T-cell (primary cell): ENCODE measurements around the gene CXCR5. TPM values are rescaled to one million over a fixed set of nuclear protein-coding genes. Genes with fewer than 3 reads are reported as not detected.
A peak's percentile ranks its signal among the peaks of the same experiment; 100 is the strongest.

Source experiments
- ATAC-seq, 4 experiments: fragments of 200-7000 bp in 3 of 4; fragments of 150-1000 bp in 1 of 4; cut with Tn5 transposase; replicated peaks in 1 of 4; 1 replicate in 3 of 4; 2 replicates in 1 of 4; pipeline ENCODE4 v1.10.0; 2021; ENCODE audit warnings: moderate library complexity in 3 of 4, mild to moderate bottlenecking in 2 of 4, moderate number of reproducible peaks in 1 of 4
- CTCF ChIA-PET, 2 donors: fragments of 300-600 bp; sonication (Branson Sonifier 250); formaldehyde crosslinking; loops; one replicate each; lab custom pipeline; 2022; ENCODE audit warnings: antibody characterized with exemption in 2 of 2; lab: Charles Lee
- POLR2A ChIA-PET, 2 donors: fragments of 300-600 bp; sonication (Branson Sonifier 250); formaldehyde crosslinking; loops; one replicate each; lab custom pipeline; 2022; ENCODE audit warnings: antibody characterized with exemption in 2 of 2; lab: Charles Lee
- DNase-seq, 35 experiments: peaks; one replicate each; pipeline versions ENCODE4 v3.0.0 to v3.0.0-alpha.2; 2013 to 2023
- H3K27ac ChIP-seq: one replicate; pipeline ENCODE4 v1.5.1; 2013; ENCODE audit warnings: low read length
- H3K27me3 ChIP-seq, 2 experiments: replicated peaks in 1 of 2; 1 replicate in 1 of 2; 2 replicates in 1 of 2; pipeline versions ENCODE4 v1.6.1 to v1.7.0; 2013; ENCODE audit warnings: low read length in 1 of 2, mixed read lengths in 1 of 2; ENCODE audit not compliant: control insufficient read depth in 2 of 2, insufficient read depth in 2 of 2; ENCODE audit errors: extremely low read depth in 1 of 2
- H3K36me3 ChIP-seq, 2 donors: 1 replicate in 1 of 2; 2 replicates in 1 of 2; pipeline versions ENCODE4 v1.6.1 to v1.7.0; 2013; ENCODE audit warnings: low read length in 1 of 2; ENCODE audit not compliant: control insufficient read depth in 2 of 2, insufficient read depth in 1 of 2; ENCODE audit errors: extremely low read depth in 1 of 2
- H3K4me1 ChIP-seq, 2 experiments: 1 replicate in 1 of 2; 2 replicates in 1 of 2; pipeline versions ENCODE4 v1.6.1 to v1.7.0; 2013; ENCODE audit warnings: low read length in 2 of 2, mixed read lengths in 1 of 2; ENCODE audit not compliant: insufficient read depth in 2 of 2, control insufficient read depth in 1 of 2; ENCODE audit errors: extremely low read depth in 1 of 2
- H3K4me3 ChIP-seq, 2 donors: 1 replicate in 1 of 2; 2 replicates in 1 of 2; pipeline versions ENCODE4 v1.5.1 to v1.7.0; 2013; ENCODE audit warnings: mild to moderate bottlenecking in 2 of 2, low read length in 1 of 2, moderate library complexity in 1 of 2; ENCODE audit not compliant: control insufficient read depth in 1 of 2; ENCODE audit errors: extremely low read depth in 1 of 2
- H3K9me3 ChIP-seq: 2 replicates; pipeline ENCODE4 v1.7.0; 2013
- H3K27ac Mint-ChIP-seq, 2 donors: one replicate each; pipeline ENCODE4 v1.8.0; 2020 to 2021; ENCODE audit warnings: mild to moderate bottlenecking in 2 of 2, mixed read lengths in 2 of 2
- H3K27me3 Mint-ChIP-seq, 2 donors: one replicate each; pipeline ENCODE4 v1.8.0; 2021 to 2022; ENCODE audit warnings: mixed read lengths in 2 of 2
- H3K36me3 Mint-ChIP-seq: one replicate; pipeline ENCODE4 v1.8.0; 2021; ENCODE audit warnings: mixed read lengths
- H3K4me1 Mint-ChIP-seq, 3 donors: one replicate each; pipeline ENCODE4 v1.8.0; 2020 to 2022; ENCODE audit warnings: mixed read lengths in 3 of 3, mild to moderate bottlenecking in 1 of 3
- H3K4me3 Mint-ChIP-seq, 3 donors: one replicate each; pipeline ENCODE4 v1.8.0; 2020 to 2022; ENCODE audit warnings: mild to moderate bottlenecking in 3 of 3, mixed read lengths in 3 of 3, moderate library complexity in 3 of 3
- H3K9me3 Mint-ChIP-seq, 3 donors: one replicate each; pipeline ENCODE4 v1.8.0; 2020 to 2022; ENCODE audit warnings: mixed read lengths in 3 of 3
- WGBS: methylation state at CpG from one replicate; pipeline ENCODE4 v1.1.5; 2013; ENCODE audit warnings: missing lambda C conversion rate; ENCODE audit not compliant: insufficient coverage; 5-methylcytosine and 5-hydroxymethylcytosine counted together
- total RNA-seq, 35 experiments: library from RNA in 6 of 35; stranded (reverse) in 6 of 35; fragments of 120-200 nt in 1 of 35; gene quantifications; one replicate each; pipeline versions ENCODE4 v1.2.1 to v1.2.4 and lab custom pipeline; 2013 to 2026

CXCR5 gene
- total RNA-seq, 5 donors from 2014 or later (not counting 1 experiment from before 2014, with no cell fraction given), result 4.7 to 10.6 (median 6.3) TPM

- Histone ChIP-seq H3K4me1 (peaks cover 12 to 67% of the 10 kb centered on the region in 2 experiments), H3K9me3 (no peaks in the 10 kb centered on the region), H3K4me3 (no peak overlapping the region), H3K27ac (no peak overlapping the region), H3K36me3 (peaks cover 16 to 83% of the 10 kb centered on the region in 2 donors), H3K27me3 (no peaks in the 10 kb centered on the region)
- ChIA-PET POLR2A (no interaction called here), CTCF (no interaction called here)
- ATAC-seq, result no peak
- H3K9me3 Mint-ChIP-seq, result no peaks in the 10 kb centered on the region
- H3K27ac Mint-ChIP-seq, result peak overlapping the region; percentile 55 to 65
- 95% methylated on average over 26 of the region's 29 CpGs for WGBS
- peaks cover 24% of the 10 kb centered on the region for H3K36me3 Mint-ChIP-seq
- peaks cover 39 to 45% (median 40%) of the 10 kb centered on the region in 3 donors for H3K4me1 Mint-ChIP-seq
- DNase-seq, result no peak
- no peaks in the 10 kb centered on the region for H3K27me3 Mint-ChIP-seq
- no peak overlapping the region for H3K4me3 Mint-ChIP-seq
These were observed 17.1 kb downstream of the CXCR5 start for GRCh38 chr11:118900535-118901384.

GRCh38 chr11:118901494-118902335, 18.0 kb downstream of the CXCR5 start:
- POLR2A ChIA-PET, result interaction anchor here in 1 of 2 donors (0.6 kb wide), 1 partner anchor 32 kb away, joined by 4 read pairs; no protein-coding TSS in a partner anchor
- 97% methylated on average over 20 of the region's 31 CpGs for WGBS
- Mint-ChIP-seq H3K9me3 (no peaks in the 10 kb centered on the region), H3K36me3 (peaks cover 33% of the 10 kb centered on the region), H3K4me3 (no peak overlapping the region), H3K27me3 (no peaks in the 10 kb centered on the region), H3K27ac (peak overlapping the region in 1 of 2 donors; percentile 67), H3K4me1 (peaks cover 34 to 38% (median 36%) of the 10 kb centered on the region in 3 donors)
- Histone ChIP-seq H3K9me3 (no peaks in the 10 kb centered on the region), H3K27ac (no peak overlapping the region), H3K4me1 (peaks cover 8 to 59% of the 10 kb centered on the region in 2 experiments), H3K4me3 (no peak overlapping the region), H3K27me3 (no peaks in the 10 kb centered on the region), H3K36me3 (peaks cover 16 to 93% of the 10 kb centered on the region in 2 donors)
- DNase-seq (peak in 1 of 35 experiments; percentile 27), ATAC-seq (peak in 3 of 4 experiments; percentile 5 to 21 (median 6))
- CTCF ChIA-PET, result no interaction called here

DNA sequence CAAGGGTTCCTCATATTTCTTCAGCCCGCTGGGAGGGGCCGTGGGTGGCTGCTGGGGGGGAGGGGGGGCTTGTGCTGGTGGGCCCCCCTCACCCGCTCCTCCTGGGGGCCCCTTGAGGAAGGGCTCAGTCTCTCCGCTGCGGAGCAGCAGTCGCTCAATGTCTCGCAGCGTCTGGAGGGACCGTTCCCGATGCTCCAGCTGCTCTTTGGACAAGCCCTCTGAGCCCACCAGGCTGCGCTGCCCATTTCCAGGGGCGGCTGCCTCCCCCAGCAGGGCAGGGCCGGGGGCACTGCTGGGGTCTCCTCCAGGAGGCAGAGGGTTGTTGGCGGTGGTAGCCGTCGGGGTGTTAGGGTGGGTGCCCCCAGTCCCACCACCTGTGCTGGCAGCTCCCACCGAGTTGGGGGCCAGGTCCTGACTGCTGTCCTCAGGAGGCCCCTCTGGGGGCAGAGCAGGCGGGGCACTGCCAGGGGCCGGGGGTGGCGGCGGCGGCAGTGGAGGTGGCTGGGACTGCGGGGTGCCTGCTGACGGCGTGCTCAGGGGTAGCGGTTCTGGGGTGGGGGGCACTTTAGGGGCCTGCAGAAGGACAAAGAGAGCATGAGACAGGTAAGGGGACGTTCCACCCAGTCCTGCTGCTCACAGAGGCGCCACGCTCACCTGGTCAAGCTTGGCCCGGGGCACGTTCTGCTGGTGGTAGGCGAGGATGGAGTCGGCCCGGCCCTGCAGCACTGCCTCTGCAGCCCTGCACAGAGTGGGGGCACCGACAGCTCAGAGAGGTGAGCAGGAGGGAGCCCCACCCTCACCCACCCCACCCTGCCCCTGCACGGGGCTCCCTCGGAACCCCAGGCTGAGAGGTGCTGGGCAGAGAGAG, 18.9 kb downstream of the CXCR5 start:
- Histone ChIP-seq H3K27me3 (no peaks in the 10 kb centered on the region), H3K27ac (no peak overlapping the region), H3K4me1 (peaks cover 2 to 59% of the 10 kb centered on the region in 2 experiments), H3K36me3 (peaks cover 16 to 94% of the 10 kb centered on the region in 2 donors), H3K4me3 (no peak overlapping the region), H3K9me3 (no peaks in the 10 kb centered on the region)
- Mint-ChIP-seq H3K27ac (no peak overlapping the region), H3K9me3 (no peaks in the 10 kb centered on the region), H3K4me3 (no peak overlapping the region), H3K36me3 (peaks cover 39% of the 10 kb centered on the region), H3K27me3 (no peaks in the 10 kb centered on the region), H3K4me1 (peaks cover 34 to 38% (median 36%) of the 10 kb centered on the region in 3 donors)
- POLR2A ChIA-PET, result interaction anchor here in 1 of 2 donors (0.6 kb wide), 1 partner anchor 33 kb away, joined by 4 read pairs; no protein-coding TSS in a partner anchor
- ATAC-seq (no peak), DNase-seq (no peak)
- WGBS, result 95% methylated on average over 18 of the region's 37 CpGs
- CTCF ChIA-PET, result no interaction called here

DNA sequence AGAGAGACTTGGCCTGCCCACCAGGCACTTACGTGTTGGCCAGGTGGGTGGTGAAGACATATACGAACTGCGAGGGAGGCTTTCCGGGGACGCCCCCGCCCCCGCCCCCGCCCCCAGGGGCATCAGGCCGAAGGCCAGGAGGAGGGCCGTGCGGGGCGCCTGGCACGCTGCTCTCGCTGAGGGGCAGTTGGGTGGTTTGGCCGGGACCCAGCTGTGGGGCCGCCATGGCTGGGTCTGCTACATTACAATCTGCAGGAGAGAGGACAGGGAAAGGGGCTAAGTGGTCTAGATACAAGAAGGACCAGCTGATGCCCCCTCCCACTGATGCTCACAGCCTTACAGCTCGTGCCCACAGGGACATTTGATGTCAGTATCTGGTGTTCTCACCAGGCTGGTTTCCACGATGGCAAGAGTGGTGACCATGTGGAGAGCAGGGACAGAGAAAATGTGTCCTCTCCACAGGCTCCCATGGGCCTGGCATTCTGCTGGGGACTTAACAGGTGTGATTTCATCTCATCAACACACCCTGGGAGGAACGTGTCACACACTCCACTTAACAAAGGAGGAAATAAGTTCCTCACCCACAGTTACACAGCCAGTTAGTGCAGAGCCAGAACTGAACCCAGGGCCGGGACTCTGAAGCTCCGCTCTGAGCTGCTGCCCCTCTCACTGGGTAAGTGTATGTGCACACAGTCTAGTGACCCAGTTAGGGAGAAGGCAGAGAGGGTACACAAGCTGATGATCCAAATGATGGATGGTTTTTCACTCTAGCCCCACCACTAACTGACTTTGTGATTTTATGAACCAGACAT, 19.7 kb downstream of the CXCR5 start:
- Mint-ChIP-seq H3K4me3 (no peak overlapping the region), H3K36me3 (peaks cover 45% of the 10 kb centered on the region), H3K9me3 (no peaks in the 10 kb centered on the region), H3K27ac (peak overlapping the region in 1 of 2 donors; percentile 71), H3K4me1 (peaks cover 40 to 42% (median 41%) of the 10 kb centered on the region in 3 donors), H3K27me3 (no peaks in the 10 kb centered on the region)
- Histone ChIP-seq H3K4me3 (no peak overlapping the region), H3K4me1 (peaks cover 6 to 61% of the 10 kb centered on the region in 2 experiments), H3K27me3 (no peaks in the 10 kb centered on the region), H3K9me3 (no peaks in the 10 kb centered on the region), H3K27ac (no peak overlapping the region), H3K36me3 (peaks cover 16 to 97% of the 10 kb centered on the region in 2 donors)
- DNase-seq (no peak), ATAC-seq (no peak)
- CTCF ChIA-PET, result interaction anchor here (1.2 to 1.5 kb wide), 2 partner anchors 10 to 27 kb away, joined by 3 to 12 read pairs; no protein-coding TSS in a partner anchor
- 86% methylated on average over 17 of the region's 21 CpGs for WGBS
- POLR2A ChIA-PET, result interaction anchor here in 1 of 2 donors (0.6 kb wide), 1 partner anchor 14 kb away, joined by 3 read pairs; no protein-coding TSS in a partner anchor
